Measurements from ENCODE around the gene PTPN1. TPM values are rescaled to one million over a fixed set of nuclear protein-coding genes. Genes with fewer than 3 reads are reported as not detected.

Gene PTPN1
- total and polyA plus RNA-seq, 2 of the 13 experiments (the other 11 are each of a cell fraction or from before 2014, with no cell fraction given), result 17.7 to 37.2 TPM

DNA sequence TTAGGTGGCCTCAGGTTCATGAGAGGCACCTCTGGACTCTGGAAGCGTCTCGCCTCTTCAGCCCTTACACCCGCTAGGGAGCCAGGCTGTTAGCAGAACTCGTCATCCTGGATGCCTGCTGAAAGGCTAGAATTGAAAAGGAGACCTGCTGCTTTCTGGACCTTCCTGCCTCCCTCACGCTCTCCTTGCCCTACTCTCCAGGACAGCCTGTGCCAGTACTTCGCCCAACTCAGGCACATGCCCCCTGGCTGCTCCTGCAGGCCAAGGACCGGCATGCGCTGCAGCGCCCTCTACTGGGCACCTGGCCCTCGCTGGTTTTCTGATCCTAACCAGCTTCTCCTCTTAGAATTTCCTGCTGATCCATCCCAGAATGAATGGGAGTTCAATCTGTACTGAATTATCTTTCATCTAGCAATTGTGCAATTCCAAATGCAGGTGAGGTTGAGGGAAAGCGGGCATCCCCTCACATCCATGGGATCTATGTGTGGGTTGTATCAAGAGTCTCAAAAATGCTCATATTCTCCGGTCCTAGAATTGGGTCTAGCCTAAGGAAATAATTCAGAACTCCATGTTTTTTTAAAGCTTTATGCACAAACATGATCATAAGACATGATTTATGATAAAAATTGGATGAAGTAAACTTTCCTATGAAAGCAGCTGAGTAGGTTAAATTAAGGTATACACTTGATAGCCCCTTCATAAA, 78.0 kb downstream of the PTPN1 start (continued):
- TF ChIP-seq, protein P1, sequence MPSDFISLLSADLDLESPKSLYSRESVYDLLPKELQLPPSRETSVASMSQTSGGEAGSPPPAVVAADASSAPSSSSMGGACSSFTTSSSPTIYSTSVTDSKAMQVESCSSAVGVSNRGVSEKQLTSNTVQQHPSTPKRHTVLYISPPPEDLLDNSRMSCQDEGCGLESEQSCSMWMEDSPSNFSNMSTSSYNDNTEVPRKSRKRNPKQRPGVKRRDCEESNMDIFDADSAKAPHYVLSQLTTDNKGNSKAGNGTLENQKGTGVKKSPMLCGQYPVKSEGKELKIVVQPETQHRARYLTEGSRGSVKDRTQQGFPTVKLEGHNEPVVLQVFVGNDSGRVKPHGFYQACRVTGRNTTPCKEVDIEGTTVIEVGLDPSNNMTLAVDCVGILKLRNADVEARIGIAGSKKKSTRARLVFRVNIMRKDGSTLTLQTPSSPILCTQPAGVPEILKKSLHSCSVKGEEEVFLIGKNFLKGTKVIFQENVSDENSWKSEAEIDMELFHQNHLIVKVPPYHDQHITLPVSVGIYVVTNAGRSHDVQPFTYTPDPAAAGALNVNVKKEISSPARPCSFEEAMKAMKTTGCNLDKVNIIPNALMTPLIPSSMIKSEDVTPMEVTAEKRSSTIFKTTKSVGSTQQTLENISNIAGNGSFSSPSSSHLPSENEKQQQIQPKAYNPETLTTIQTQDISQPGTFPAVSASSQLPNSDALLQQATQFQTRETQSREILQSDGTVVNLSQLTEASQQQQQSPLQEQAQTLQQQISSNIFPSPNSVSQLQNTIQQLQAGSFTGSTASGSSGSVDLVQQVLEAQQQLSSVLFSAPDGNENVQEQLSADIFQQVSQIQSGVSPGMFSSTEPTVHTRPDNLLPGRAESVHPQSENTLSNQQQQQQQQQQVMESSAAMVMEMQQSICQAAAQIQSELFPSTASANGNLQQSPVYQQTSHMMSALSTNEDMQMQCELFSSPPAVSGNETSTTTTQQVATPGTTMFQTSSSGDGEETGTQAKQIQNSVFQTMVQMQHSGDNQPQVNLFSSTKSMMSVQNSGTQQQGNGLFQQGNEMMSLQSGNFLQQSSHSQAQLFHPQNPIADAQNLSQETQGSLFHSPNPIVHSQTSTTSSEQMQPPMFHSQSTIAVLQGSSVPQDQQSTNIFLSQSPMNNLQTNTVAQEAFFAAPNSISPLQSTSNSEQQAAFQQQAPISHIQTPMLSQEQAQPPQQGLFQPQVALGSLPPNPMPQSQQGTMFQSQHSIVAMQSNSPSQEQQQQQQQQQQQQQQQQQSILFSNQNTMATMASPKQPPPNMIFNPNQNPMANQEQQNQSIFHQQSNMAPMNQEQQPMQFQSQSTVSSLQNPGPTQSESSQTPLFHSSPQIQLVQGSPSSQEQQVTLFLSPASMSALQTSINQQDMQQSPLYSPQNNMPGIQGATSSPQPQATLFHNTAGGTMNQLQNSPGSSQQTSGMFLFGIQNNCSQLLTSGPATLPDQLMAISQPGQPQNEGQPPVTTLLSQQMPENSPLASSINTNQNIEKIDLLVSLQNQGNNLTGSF (CRISPR knock-in tag; IDR thresholded peaks at IDR 0.05), result no peak
- TF ChIP-seq ZNF761 (CRISPR knock-in tag; conservative IDR thresholded peaks at IDR 0.05) (no peak), PHF5A (CRISPR knock-in tag; IDR thresholded peaks at IDR 0.05; ENCODE audit: low read depth, unreplicated experiment) (no peak), ZNF441 (CRISPR knock-in tag; IDR thresholded peaks at IDR 0.05; ENCODE audit: borderline replicate concordance) (no peak), TAF1 (CRISPR knock-in tag; IDR thresholded peaks at IDR 0.05) (no peak), NKX3-1 (CRISPR knock-in tag; IDR thresholded peaks at IDR 0.05) (no peak), EHMT2 (IDR thresholded peaks at IDR 0.05; ENCODE audit: borderline replicate concordance, low read depth, low read length) (no peak), SIN3B (IDR thresholded peaks at IDR 0.05; ENCODE audit: low read length) (no peak), ZNF225 (CRISPR knock-in tag; IDR thresholded peaks at IDR 0.05) (no peak), ZNF564 (CRISPR knock-in tag; IDR thresholded peaks at IDR 0.05) (no peak), ZNF207 (IDR thresholded peaks at IDR 0.05; ENCODE audit: borderline replicate concordance) (no peak), ZZZ3 (CRISPR knock-in tag; IDR thresholded peaks at IDR 0.05; ENCODE audit: borderline replicate concordance) (no peak), GABPA (IDR thresholded peaks at IDR 0.05; ENCODE audit: low read depth, low read length) (no peak), GABPA (CRISPR knock-in tag; IDR thresholded peaks at IDR 0.05; ENCODE audit: low read depth) (no peak), HNRNPH1 (optimal IDR thresholded peaks at IDR 0.05; ENCODE audit: low read depth, low read length) (no peak), ZNF354B (CRISPR knock-in tag; IDR thresholded peaks at IDR 0.05) (no peak)
- TF ChIP-seq, protein P2, sequence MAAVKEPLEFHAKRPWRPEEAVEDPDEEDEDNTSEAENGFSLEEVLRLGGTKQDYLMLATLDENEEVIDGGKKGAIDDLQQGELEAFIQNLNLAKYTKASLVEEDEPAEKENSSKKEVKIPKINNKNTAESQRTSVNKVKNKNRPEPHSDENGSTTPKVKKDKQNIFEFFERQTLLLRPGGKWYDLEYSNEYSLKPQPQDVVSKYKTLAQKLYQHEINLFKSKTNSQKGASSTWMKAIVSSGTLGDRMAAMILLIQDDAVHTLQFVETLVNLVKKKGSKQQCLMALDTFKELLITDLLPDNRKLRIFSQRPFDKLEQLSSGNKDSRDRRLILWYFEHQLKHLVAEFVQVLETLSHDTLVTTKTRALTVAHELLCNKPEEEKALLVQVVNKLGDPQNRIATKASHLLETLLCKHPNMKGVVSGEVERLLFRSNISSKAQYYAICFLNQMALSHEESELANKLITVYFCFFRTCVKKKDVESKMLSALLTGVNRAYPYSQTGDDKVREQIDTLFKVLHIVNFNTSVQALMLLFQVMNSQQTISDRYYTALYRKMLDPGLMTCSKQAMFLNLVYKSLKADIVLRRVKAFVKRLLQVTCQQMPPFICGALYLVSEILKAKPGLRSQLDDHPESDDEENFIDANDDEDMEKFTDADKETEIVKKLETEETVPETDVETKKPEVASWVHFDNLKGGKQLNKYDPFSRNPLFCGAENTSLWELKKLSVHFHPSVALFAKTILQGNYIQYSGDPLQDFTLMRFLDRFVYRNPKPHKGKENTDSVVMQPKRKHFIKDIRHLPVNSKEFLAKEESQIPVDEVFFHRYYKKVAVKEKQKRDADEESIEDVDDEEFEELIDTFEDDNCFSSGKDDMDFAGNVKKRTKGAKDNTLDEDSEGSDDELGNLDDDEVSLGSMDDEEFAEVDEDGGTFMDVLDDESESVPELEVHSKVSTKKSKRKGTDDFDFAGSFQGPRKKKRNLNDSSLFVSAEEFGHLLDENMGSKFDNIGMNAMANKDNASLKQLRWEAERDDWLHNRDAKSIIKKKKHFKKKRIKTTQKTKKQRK (IDR thresholded peaks at IDR 0.05; ENCODE audit: low read length), result no peak
- TF ChIP-seq, protein P3, sequence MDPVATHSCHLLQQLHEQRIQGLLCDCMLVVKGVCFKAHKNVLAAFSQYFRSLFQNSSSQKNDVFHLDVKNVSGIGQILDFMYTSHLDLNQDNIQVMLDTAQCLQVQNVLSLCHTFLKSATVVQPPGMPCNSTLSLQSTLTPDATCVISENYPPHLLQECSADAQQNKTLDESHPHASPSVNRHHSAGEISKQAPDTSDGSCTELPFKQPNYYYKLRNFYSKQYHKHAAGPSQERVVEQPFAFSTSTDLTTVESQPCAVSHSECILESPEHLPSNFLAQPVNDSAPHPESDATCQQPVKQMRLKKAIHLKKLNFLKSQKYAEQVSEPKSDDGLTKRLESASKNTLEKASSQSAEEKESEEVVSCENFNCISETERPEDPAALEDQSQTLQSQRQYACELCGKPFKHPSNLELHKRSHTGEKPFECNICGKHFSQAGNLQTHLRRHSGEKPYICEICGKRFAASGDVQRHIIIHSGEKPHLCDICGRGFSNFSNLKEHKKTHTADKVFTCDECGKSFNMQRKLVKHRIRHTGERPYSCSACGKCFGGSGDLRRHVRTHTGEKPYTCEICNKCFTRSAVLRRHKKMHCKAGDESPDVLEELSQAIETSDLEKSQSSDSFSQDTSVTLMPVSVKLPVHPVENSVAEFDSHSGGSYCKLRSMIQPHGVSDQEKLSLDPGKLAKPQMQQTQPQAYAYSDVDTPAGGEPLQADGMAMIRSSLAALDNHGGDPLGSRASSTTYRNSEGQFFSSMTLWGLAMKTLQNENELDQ (CRISPR knock-in tag; IDR thresholded peaks at IDR 0.05; ENCODE audit: borderline replicate concordance), result no peak
- TF ChIP-seq, protein P4, sequence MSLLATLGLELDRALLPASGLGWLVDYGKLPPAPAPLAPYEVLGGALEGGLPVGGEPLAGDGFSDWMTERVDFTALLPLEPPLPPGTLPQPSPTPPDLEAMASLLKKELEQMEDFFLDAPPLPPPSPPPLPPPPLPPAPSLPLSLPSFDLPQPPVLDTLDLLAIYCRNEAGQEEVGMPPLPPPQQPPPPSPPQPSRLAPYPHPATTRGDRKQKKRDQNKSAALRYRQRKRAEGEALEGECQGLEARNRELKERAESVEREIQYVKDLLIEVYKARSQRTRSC (CRISPR knock-in tag; IDR thresholded peaks at IDR 0.05; ENCODE audit: low read depth), result no peak
